H1 (cell line): ENCODE data around the gene TRMT61B. TPM values are rescaled to one million over a fixed set of nuclear protein-coding genes. Genes with fewer than 3 reads are reported as not detected.
A peak's percentile ranks its signal among the peaks of the same experiment; 100 is the strongest.

Experiments
- KDM5A ChIP-seq: fragments of 200-600 bp; IDR thresholded peaks from 2 replicates; pipeline ENCODE4 v1.7.1; 2012; ENCODE audit warnings: mild to moderate bottlenecking, low read length, inconsistent platforms, mixed read lengths
- SRF ChIP-seq: IDR thresholded peaks from 2 replicates; pipeline ENCODE4 v1.6.1; 2011; ENCODE audit warnings: mild to moderate bottlenecking, low read depth, low read length, moderate library complexity
- polyA plus RNA-seq, 7 experiments: library from polyadenylated mRNA; depleted of rRNA in 3 of 7; stranded (reverse) in 5 of 7; unstranded in 2 of 7; fragments of >200 nt in 5 of 7; fragments of 200-250 nt in 2 of 7; gene quantifications; 1 replicate in 5 of 7; 2 replicates in 1 of 7; 4 replicates in 1 of 7; pipeline versions ENCODE4 v1.2.1 to v1.2.3, GENCODE V29; 2011 to 2013; ENCODE audit warnings: missing spikeins in 2 of 7, mixed read lengths in 2 of 7
- total RNA-seq: library from RNA; stranded (reverse); fragmentation: NEBNext Ultra II Directional; extraction: Animal tissue kit (Norgen Biotek cat#: 25700); gene quantifications from 2 replicates; pipeline ENCODE4 v1.2.1, GENCODE V29; 2021
- TF ChIP-seq, protein P1 (sequence below): fragments of 300-600 bp; sonication (generic); IDR thresholded peaks from 2 replicates; pipeline ENCODE4 v1.7.1; 2012; ENCODE audit warnings: low read length, moderate library complexity, mild to moderate bottlenecking, inconsistent platforms; ENCODE audit not compliant: insufficient replicate concordance

The TRMT61B gene
- total and polyA plus RNA-seq, 2 of the 8 experiments (the other 6 are each of a cell fraction or from before 2014, with no cell fraction given), result 10.4 to 27.8 TPM

DNA sequence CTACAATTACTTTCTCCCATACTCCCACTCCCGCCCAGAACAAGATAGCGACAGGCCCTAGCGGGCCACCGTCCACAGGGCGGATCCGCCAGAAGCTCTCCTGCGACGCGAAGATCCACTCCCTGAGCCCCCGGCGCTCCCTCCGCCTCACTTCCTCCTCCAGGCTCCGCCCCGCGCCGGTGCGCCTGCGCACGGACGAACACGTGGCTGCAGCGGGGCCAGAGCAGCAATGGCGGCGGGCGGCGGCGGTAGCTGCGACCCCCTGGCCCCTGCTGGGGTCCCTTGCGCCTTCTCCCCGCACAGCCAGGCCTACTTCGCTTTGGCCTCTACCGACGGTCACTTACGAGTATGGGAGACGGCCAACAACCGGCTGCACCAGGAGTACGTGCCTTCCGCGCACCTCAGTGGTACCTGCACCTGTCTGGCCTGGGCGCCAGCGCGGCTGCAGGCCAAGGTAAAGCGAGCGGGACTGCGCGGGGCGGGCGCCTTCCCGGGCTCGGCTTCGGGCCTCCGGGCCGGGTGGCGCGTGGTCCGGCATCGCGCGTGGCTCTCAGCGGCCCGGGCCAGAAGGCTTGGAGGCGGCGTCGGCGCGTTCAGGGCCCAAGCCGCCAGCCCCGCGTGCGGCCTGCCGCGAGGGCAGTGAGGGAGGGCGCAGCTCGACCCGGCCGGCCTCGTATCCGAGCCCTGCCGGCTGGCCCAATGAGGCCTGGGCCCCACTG is 24.5 kb upstream of the TRMT61B start, which contains the start of gene WDR43 (continued):
- TF ChIP-seq KDM5A, result peak; percentile 64; the same call in 1 of the 2 replicates
- TF ChIP-seq, protein P1, sequence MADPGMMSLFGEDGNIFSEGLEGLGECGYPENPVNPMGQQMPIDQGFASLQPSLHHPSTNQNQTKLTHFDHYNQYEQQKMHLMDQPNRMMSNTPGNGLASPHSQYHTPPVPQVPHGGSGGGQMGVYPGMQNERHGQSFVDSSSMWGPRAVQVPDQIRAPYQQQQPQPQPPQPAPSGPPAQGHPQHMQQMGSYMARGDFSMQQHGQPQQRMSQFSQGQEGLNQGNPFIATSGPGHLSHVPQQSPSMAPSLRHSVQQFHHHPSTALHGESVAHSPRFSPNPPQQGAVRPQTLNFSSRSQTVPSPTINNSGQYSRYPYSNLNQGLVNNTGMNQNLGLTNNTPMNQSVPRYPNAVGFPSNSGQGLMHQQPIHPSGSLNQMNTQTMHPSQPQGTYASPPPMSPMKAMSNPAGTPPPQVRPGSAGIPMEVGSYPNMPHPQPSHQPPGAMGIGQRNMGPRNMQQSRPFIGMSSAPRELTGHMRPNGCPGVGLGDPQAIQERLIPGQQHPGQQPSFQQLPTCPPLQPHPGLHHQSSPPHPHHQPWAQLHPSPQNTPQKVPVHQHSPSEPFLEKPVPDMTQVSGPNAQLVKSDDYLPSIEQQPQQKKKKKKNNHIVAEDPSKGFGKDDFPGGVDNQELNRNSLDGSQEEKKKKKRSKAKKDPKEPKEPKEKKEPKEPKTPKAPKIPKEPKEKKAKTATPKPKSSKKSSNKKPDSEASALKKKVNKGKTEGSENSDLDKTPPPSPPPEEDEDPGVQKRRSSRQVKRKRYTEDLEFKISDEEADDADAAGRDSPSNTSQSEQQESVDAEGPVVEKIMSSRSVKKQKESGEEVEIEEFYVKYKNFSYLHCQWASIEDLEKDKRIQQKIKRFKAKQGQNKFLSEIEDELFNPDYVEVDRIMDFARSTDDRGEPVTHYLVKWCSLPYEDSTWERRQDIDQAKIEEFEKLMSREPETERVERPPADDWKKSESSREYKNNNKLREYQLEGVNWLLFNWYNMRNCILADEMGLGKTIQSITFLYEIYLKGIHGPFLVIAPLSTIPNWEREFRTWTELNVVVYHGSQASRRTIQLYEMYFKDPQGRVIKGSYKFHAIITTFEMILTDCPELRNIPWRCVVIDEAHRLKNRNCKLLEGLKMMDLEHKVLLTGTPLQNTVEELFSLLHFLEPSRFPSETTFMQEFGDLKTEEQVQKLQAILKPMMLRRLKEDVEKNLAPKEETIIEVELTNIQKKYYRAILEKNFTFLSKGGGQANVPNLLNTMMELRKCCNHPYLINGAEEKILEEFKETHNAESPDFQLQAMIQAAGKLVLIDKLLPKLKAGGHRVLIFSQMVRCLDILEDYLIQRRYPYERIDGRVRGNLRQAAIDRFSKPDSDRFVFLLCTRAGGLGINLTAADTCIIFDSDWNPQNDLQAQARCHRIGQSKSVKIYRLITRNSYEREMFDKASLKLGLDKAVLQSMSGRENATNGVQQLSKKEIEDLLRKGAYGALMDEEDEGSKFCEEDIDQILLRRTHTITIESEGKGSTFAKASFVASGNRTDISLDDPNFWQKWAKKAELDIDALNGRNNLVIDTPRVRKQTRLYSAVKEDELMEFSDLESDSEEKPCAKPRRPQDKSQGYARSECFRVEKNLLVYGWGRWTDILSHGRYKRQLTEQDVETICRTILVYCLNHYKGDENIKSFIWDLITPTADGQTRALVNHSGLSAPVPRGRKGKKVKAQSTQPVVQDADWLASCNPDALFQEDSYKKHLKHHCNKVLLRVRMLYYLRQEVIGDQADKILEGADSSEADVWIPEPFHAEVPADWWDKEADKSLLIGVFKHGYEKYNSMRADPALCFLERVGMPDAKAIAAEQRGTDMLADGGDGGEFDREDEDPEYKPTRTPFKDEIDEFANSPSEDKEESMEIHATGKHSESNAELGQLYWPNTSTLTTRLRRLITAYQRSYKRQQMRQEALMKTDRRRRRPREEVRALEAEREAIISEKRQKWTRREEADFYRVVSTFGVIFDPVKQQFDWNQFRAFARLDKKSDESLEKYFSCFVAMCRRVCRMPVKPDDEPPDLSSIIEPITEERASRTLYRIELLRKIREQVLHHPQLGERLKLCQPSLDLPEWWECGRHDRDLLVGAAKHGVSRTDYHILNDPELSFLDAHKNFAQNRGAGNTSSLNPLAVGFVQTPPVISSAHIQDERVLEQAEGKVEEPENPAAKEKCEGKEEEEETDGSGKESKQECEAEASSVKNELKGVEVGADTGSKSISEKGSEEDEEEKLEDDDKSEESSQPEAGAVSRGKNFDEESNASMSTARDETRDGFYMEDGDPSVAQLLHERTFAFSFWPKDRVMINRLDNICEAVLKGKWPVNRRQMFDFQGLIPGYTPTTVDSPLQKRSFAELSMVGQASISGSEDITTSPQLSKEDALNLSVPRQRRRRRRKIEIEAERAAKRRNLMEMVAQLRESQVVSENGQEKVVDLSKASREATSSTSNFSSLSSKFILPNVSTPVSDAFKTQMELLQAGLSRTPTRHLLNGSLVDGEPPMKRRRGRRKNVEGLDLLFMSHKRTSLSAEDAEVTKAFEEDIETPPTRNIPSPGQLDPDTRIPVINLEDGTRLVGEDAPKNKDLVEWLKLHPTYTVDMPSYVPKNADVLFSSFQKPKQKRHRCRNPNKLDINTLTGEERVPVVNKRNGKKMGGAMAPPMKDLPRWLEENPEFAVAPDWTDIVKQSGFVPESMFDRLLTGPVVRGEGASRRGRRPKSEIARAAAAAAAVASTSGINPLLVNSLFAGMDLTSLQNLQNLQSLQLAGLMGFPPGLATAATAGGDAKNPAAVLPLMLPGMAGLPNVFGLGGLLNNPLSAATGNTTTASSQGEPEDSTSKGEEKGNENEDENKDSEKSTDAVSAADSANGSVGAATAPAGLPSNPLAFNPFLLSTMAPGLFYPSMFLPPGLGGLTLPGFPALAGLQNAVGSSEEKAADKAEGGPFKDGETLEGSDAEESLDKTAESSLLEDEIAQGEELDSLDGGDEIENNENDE, result no peak
- TF ChIP-seq SRF, result 0 out of 2 replicates have a peak, but pooled peaks have one; percentile 4
